ENCODE measurements around the gene FAM20C.

Gene FAM20C

DNA sequence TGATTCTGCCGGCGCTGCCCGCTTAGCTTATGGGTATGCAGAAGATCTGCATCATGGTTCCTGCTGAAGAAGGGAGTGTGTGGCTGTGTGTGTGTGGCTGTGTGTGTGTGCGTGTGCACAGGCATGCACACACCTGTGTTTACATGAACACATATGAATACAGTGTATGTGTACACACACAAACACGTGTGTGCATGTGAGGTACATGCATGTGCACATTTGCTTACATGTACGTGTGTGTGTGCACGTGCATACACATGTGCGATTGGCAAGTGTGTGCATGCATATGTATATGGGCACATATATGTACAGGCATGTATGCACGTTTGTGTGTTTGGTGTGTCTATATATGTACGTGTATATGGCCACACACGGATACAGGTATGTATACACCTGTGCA lies 16.4 kb upstream of the FAM20C start:
- no peak overlapping the region for H3K4me3 ChIP-seq (replicated peaks; ENCODE audit: low read depth, low read length)
- DNase-seq (ENCODE audit: extremely low read depth, low read depth): no peak
- TF ChIP-seq, protein P1, sequence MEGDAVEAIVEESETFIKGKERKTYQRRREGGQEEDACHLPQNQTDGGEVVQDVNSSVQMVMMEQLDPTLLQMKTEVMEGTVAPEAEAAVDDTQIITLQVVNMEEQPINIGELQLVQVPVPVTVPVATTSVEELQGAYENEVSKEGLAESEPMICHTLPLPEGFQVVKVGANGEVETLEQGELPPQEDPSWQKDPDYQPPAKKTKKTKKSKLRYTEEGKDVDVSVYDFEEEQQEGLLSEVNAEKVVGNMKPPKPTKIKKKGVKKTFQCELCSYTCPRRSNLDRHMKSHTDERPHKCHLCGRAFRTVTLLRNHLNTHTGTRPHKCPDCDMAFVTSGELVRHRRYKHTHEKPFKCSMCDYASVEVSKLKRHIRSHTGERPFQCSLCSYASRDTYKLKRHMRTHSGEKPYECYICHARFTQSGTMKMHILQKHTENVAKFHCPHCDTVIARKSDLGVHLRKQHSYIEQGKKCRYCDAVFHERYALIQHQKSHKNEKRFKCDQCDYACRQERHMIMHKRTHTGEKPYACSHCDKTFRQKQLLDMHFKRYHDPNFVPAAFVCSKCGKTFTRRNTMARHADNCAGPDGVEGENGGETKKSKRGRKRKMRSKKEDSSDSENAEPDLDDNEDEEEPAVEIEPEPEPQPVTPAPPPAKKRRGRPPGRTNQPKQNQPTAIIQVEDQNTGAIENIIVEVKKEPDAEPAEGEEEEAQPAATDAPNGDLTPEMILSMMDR (IDR thresholded peaks at IDR 0.05; ENCODE audit: low read depth, low read length, missing control alignments): no peak

DNA sequence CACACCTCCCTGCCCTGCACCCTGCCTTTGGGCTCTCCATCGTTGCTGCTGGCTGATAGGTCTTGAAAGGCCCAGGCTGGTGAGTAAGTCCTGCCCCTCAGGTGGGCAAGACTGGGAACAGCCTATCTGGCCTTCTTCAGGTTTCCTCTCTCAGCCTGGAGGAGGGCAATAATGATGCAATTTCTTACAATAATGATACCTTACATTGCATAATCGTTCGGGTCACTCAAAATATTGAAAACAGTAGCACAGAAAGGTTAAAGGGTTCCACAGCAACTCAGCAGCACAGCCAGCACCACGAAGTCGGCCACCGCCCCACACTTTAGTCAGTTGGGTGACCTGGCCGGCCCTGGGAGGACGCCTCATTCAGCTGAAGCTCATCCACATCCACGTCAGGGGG lies 16.0 kb upstream of the FAM20C start:
- H3K4me3 ChIP-seq (replicated peaks; ENCODE audit: low read depth, low read length): no peak overlapping the region
- TF ChIP-seq, protein P1 (IDR thresholded peaks at IDR 0.05; ENCODE audit: low read depth, low read length, missing control alignments): no peak
- no peak for DNase-seq (ENCODE audit: extremely low read depth, low read depth)

DNA sequence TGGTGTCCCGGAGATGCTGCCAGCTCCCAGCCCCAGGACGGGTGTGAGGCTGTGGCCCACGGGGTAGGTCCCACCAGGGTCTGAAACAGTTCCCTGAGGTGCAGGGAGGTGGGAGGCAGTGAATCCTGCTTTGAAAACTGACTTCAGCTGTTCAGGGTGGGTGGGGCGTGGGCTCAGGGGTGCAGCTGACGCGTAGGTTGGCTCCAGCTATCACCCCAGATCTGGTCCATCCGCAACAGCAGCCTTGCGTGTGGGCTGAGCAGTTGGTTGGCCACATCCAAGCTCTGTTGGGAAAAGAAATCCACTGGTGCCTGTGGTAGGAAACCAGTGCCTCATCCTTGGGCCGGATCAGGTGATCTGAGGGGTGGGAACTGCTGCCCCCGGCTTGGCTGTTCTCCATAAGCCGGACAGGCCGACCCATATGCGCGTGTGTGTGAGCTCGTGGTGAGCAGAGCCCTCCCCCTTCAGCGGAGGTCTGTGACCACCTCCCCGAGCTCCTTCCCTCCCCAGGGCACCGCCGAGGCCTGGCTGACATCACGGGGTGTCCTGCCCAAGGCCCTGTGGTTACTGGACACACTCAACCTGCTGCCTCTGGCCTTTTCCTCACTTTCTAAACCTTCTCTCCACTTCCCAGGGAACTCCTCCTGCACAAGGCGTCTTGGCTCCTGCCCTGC lies 15.4 kb upstream of the FAM20C start:
- H3K4me3 ChIP-seq (replicated peaks; ENCODE audit: low read depth, low read length): no peak overlapping the region
- TF ChIP-seq, protein P1 (IDR thresholded peaks at IDR 0.05; ENCODE audit: low read depth, low read length, missing control alignments): no peak
- no peak for DNase-seq (ENCODE audit: extremely low read depth, low read depth)

DNA sequence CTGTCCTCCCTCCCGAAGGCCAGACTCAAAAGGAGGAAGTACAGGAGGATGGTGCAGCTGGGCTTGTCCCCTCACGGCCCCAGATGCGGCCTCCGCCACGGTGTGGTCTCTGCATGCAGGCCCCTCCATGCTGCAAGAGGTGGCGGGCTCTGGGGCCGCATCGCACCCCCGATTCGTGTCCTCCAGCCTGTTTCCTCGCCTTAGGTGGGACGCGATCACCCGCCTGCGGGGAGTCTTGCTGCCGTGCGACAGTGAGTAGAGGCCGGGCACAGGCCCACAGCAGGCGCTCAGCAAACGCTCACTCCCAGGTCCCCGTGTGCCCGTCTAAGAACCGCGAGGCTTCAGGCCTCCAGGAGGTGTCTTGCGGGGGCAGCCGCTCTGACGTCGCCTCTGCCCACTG lies 13.9 kb upstream of the FAM20C start:
- no peak for DNase-seq (ENCODE audit: extremely low read depth, low read depth)
- no peak overlapping the region for H3K4me3 ChIP-seq (replicated peaks; ENCODE audit: low read depth, low read length)
- TF ChIP-seq, protein P1 (IDR thresholded peaks at IDR 0.05; ENCODE audit: low read depth, low read length, missing control alignments): no peak

DNA sequence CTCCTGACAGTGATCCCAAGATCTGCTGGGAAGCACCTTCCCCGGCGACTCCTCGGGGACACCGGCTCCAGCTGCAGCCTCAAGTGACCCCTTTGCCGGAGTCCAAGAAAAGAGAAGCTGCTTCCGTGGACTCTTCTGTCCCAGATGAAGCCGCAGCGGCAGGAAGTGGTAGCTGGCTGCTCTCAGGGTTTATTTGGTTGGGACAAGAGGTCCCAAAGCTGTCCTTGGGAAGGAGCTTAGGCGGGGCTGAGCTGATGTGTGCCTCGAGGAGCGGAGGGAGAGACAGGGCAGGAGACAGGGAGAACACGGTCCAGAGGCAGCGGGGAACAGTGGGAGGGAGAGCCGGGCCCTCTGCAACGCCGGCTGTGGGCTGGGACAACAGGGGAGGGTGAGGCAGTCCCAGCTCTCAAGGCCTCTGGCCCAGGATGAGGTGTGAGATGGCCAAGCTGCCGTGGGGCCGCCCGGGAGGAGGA lies 13.1 kb upstream of the FAM20C start:
- H3K4me3 ChIP-seq (replicated peaks; ENCODE audit: low read depth, low read length): no peak overlapping the region
- TF ChIP-seq, protein P1 (IDR thresholded peaks at IDR 0.05; ENCODE audit: low read depth, low read length, missing control alignments): no peak
- DNase-seq (ENCODE audit: extremely low read depth, low read depth): no peak

DNA sequence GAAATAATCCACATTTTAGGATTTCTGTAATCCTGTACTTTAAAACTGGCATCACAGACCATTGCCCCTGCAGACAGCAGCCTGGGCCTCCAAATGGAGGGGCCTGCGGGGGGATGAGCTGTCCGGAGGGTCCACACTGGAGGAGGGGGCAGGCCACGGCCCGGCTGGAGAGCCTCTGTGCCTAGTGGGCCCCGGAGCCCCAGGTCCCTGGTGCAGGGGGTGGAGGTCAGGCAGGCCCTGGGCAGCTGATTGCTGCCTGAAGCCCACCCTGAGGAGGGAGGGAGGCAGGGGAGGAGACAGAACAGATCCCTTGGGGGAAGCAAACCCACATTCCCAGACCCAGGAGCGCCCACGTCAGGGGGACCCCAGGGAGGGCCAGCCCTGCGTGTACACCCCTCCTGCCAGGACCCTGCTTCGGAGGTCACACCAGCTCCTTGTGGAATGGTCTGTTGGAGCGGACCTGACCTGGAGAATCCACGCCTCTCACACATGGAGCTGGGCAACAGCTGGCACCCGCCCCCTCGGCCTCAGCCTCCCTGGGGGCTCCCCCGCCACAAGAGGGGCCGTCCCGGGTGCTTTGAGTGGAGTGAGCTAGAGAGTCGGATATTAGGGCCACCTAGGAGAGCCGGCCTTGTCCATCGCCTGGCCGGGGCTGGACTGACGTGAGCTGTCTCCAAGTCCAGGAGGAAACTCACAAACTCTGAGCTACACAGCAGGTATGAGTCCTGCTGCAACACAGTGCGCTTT lies 12.2 kb upstream of the FAM20C start:
- no peak overlapping the region for H3K4me3 ChIP-seq (replicated peaks; ENCODE audit: low read depth, low read length)
- no peak for DNase-seq (ENCODE audit: extremely low read depth, low read depth)
- TF ChIP-seq, protein P1 (IDR thresholded peaks at IDR 0.05; ENCODE audit: low read depth, low read length, missing control alignments): no peak

All from HFF-Myc (cell line).